Glutamatergic neuron (in vitro differentiated cells): ENCODE data around the gene FRMD4B. TPM values are rescaled to one million over a fixed set of nuclear protein-coding genes. Genes with fewer than 3 reads are reported as not detected.

Experiments
- DNase-seq: peaks from one replicate; pipeline ENCODE4 v3.0.0; 2022
- H3K27ac Mint-ChIP-seq: one replicate; pipeline ENCODE4 v1.8.0; 2020; ENCODE audit warnings: mild to moderate bottlenecking, mixed read lengths, inconsistent platforms; ENCODE audit not compliant: unreplicated experiment
- H3K27me3 Mint-ChIP-seq: one replicate; pipeline ENCODE4 v1.8.0; 2020; ENCODE audit warnings: mild to moderate bottlenecking, moderate library complexity, mixed read lengths, inconsistent platforms; ENCODE audit not compliant: unreplicated experiment
- H3K36me3 Mint-ChIP-seq: one replicate; pipeline ENCODE4 v1.8.0; 2020; ENCODE audit warnings: mild to moderate bottlenecking, mixed read lengths, inconsistent platforms; ENCODE audit not compliant: unreplicated experiment
- H3K4me1 Mint-ChIP-seq: one replicate; pipeline ENCODE4 v1.8.0; 2020; ENCODE audit warnings: mild to moderate bottlenecking, low read depth, mixed read lengths, inconsistent platforms; ENCODE audit not compliant: unreplicated experiment
- H3K4me3 Mint-ChIP-seq: one replicate; pipeline ENCODE4 v1.8.0; 2020; ENCODE audit warnings: mild to moderate bottlenecking, mixed read lengths, inconsistent platforms; ENCODE audit not compliant: unreplicated experiment
- H3K9me3 Mint-ChIP-seq: one replicate; pipeline ENCODE4 v1.8.0; 2020; ENCODE audit warnings: mild to moderate bottlenecking, moderate library complexity, mixed read lengths, inconsistent platforms; ENCODE audit not compliant: unreplicated experiment
- total RNA-seq: library from RNA; stranded (reverse); fragmentation: NEBNext Ultra II Directional; extraction: Animal tissue kit (Norgen Biotek cat#: 25700); gene quantifications from one replicate; pipeline ENCODE4 v1.2.1, GENCODE V29; 2021; ENCODE audit not compliant: unreplicated experiment
- TF ChIP-seq, protein P1 (sequence below): fragments of 200-600 bp; sonication (generic); IDR thresholded peaks from one replicate; pipeline ENCODE4 v1.5.0; 2021; ENCODE audit not compliant: partially characterized antibody, unreplicated experiment

FRMD4B gene
- total RNA-seq, 1 donor from 2014 or later: 3.9 TPM

DNA sequence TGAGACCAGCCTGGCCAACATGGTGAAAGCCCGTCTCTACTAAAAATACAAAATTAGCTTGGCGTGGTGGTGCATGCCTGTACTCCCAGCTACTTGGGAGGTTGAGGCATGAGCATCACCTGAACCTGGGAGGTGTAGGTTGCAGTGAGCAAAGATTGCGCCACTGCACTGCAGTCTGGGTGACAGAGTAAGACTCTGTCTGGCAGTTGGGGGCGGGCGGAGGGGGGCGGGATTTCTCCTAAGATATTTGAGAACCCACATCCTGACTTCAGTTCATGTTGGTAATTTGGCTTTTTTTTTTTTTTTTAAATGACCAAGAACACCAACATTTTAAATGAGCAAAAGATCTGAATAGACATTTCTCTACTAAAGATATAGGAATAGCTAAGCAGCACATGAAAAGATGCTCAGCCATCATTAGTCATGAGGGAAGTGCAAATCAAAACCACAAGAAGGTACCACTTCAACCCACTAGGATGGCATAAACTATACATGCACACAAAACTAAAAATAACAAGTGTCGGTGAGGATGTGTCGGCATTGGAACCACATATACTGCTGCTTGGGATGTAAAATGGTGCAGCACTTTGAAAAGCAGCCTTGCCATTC is 187.9 kb downstream of the FRMD4B start:
- H3K27ac Mint-ChIP-seq: no peak overlapping the region
- TF ChIP-seq, protein P1, sequence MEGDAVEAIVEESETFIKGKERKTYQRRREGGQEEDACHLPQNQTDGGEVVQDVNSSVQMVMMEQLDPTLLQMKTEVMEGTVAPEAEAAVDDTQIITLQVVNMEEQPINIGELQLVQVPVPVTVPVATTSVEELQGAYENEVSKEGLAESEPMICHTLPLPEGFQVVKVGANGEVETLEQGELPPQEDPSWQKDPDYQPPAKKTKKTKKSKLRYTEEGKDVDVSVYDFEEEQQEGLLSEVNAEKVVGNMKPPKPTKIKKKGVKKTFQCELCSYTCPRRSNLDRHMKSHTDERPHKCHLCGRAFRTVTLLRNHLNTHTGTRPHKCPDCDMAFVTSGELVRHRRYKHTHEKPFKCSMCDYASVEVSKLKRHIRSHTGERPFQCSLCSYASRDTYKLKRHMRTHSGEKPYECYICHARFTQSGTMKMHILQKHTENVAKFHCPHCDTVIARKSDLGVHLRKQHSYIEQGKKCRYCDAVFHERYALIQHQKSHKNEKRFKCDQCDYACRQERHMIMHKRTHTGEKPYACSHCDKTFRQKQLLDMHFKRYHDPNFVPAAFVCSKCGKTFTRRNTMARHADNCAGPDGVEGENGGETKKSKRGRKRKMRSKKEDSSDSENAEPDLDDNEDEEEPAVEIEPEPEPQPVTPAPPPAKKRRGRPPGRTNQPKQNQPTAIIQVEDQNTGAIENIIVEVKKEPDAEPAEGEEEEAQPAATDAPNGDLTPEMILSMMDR: no peak
- peaks cover 2% of the 10 kb centered on the region for H3K9me3 Mint-ChIP-seq
- H3K4me1 Mint-ChIP-seq: peaks cover 15% of the 10 kb centered on the region
- no peaks in the 10 kb centered on the region for H3K27me3 Mint-ChIP-seq
- H3K4me3 Mint-ChIP-seq: no peak overlapping the region
- no peak for DNase-seq
- no peaks in the 10 kb centered on the region for H3K36me3 Mint-ChIP-seq

DNA sequence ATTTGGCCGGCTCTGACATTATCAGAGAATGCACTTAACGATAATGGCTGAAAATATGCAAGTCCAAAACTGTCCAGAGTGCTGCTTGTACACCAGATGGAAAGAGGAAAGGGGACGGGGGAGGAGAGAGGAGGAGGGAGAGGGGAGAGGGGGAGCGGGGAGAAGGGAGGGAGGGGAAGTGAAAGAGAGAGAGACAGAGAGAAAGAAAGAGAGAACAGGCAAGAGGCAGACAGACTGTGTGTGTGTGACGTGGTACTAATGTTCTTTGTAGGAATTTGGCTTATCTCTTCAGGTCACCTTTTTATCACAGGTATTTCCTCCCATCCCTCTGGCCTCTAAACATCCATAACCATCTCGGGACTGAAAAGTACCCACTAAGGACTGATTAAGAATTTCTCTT is 188.4 kb downstream of the FRMD4B start:
- H3K4me1 Mint-ChIP-seq: peaks cover 15% of the 10 kb centered on the region
- no peaks in the 10 kb centered on the region for H3K36me3 Mint-ChIP-seq
- no peaks in the 10 kb centered on the region for H3K27me3 Mint-ChIP-seq
- peaks cover 2% of the 10 kb centered on the region for H3K9me3 Mint-ChIP-seq
- DNase-seq: no peak
- TF ChIP-seq, protein P1: no peak
- H3K27ac Mint-ChIP-seq: no peak overlapping the region
- H3K4me3 Mint-ChIP-seq: no peak overlapping the region

DNA sequence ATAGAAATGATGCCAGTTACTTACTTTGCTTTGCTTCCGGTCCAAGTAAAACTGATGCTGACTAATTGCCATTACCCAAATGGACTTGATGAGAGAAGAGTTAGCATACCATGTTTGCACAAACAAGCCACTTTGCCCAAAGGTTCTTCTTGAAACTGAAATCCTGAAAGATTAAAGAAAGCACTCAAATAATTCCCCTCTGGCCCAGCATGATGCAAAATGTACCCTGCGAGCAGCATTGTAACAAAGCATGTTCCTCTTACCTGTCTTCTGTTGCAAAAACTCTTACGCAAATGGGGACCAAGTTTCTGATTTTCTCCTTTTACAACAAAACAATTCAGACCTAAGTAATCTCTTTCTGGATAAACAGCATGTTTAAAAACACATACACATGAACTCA is 189.0 kb downstream of the FRMD4B start:
- H3K27ac Mint-ChIP-seq: no peak overlapping the region

DNA sequence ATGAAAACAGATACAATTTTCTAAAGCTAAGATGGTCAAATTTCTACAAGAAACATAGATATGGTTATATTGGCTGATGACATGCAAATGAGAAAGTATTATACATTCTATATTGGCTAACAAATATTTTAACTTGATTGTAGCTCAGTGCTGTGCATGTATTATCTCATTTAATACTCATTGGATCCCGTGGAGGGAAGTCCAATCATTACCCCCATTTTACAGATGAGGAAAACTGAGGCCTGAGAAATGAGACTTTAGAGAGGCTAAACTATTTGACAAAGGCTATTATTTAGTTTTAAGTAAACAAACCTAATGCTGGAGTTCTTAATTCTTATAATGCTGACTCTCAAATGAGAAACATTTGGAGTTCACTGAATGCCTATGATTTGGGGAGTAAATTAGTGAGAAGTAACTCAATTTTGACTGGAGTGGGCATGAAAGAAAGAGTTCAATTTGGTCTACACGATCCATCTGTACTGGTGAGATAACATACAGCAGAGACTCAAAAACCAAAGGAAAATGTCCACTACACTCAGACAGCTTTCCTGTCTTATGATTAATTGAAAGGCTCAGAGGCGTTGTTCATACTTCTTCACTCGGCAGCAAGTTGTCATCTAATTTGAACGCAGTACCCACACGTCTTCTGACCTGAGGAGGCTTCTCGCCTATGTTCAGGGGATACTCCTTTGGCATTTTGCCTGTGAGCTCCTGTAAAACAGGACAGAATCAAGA is 191.3 kb downstream of the FRMD4B start:
- TF ChIP-seq, protein P1: no peak
- no peak overlapping the region for H3K27ac Mint-ChIP-seq

More for the DNA sequence above, 189.0 kb downstream of the FRMD4B start:
- Mint-ChIP-seq H3K36me3 (no peaks in the 10 kb centered on the region), H3K4me1 (peaks cover 15% of the 10 kb centered on the region), H3K4me3 (no peak overlapping the region), H3K9me3 (peaks cover 2% of the 10 kb centered on the region), H3K27me3 (no peaks in the 10 kb centered on the region)
- DNase-seq: no peak
- TF ChIP-seq, protein P1: no peak

DNA sequence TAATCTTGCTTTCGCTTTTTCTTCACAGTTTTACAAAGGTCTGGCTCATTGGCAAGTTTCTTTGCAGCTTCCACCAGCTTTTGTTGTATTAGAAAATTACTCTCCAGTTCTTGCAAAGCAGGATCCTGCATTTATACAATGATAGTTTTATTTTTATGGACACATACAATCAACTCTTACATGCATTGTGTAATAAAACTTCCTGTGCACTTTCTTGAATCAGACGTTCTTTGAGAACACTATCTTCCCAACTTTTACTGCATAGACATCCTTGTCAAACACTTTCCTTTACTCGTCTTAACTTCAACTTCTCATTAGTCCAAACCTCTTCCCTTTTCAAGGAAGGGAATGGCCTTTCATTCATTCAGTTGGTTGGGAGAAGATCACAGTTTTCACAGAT is 192.1 kb downstream of the FRMD4B start:
- H3K9me3 Mint-ChIP-seq: peaks cover 2% of the 10 kb centered on the region
- no peak overlapping the region for H3K27ac Mint-ChIP-seq
- H3K27me3 Mint-ChIP-seq: no peaks in the 10 kb centered on the region
- H3K4me3 Mint-ChIP-seq: no peak overlapping the region
- TF ChIP-seq, protein P1: no peak
- no peaks in the 10 kb centered on the region for H3K36me3 Mint-ChIP-seq
- H3K4me1 Mint-ChIP-seq: peaks cover 9% of the 10 kb centered on the region
- no peak for DNase-seq

More for the DNA sequence above, 191.3 kb downstream of the FRMD4B start:
- H3K9me3 Mint-ChIP-seq: peaks cover 2% of the 10 kb centered on the region
- DNase-seq: no peak
- no peaks in the 10 kb centered on the region for H3K36me3 Mint-ChIP-seq
- peaks cover 9% of the 10 kb centered on the region for H3K4me1 Mint-ChIP-seq
- no peak overlapping the region for H3K4me3 Mint-ChIP-seq
- no peaks in the 10 kb centered on the region for H3K27me3 Mint-ChIP-seq
